ENCODE results near the gene PARD6G.

DNA sequence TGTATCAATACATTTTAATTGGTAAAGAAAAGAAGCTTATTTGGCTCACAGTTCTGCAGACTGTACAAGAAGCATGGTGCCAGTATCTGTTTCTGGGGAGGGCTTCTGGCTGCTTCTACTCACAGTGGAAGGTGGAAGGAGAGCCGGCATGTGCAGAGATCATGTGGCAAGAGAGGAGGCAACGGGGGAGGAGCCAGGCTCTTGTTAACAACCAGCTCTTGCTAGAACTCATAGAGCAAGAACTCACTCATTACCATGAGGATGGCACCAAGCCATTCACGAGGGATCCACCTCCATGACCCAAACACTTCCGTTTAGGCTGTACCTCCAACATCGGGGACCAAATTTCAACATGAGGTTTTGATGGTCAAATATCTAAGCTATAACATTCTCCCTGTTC, 7.5 kb downstream of the PARD6G start:
- TF ChIP-seq, protein P1, sequence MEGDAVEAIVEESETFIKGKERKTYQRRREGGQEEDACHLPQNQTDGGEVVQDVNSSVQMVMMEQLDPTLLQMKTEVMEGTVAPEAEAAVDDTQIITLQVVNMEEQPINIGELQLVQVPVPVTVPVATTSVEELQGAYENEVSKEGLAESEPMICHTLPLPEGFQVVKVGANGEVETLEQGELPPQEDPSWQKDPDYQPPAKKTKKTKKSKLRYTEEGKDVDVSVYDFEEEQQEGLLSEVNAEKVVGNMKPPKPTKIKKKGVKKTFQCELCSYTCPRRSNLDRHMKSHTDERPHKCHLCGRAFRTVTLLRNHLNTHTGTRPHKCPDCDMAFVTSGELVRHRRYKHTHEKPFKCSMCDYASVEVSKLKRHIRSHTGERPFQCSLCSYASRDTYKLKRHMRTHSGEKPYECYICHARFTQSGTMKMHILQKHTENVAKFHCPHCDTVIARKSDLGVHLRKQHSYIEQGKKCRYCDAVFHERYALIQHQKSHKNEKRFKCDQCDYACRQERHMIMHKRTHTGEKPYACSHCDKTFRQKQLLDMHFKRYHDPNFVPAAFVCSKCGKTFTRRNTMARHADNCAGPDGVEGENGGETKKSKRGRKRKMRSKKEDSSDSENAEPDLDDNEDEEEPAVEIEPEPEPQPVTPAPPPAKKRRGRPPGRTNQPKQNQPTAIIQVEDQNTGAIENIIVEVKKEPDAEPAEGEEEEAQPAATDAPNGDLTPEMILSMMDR (IDR thresholded peaks at IDR 0.05 in 2 of 3, conservative IDR thresholded peaks at IDR 0.05 in 1 of 3; ENCODE audit: control insufficient read depth in 2 of 3, extremely low read depth in 1 of 3, insufficient read depth in 1 of 3, low read depth in 3 of 3, low read length in 3 of 3): no peak
- TF ChIP-seq TAF1 (IDR thresholded peaks at IDR 0.05; ENCODE audit: borderline replicate concordance, low read depth, low read length) (no peak), GABPA (IDR thresholded peaks at IDR 0.05; ENCODE audit: low read depth) (no peak), SREBF2 (IDR thresholded peaks at IDR 0.05; ENCODE audit: low read length) (no peak), JUND (IDR thresholded peaks at IDR 0.05; ENCODE audit: low read depth, low read length) (no peak), NR2C2 (IDR thresholded peaks at IDR 0.05; ENCODE audit: borderline replicate concordance, control insufficient read depth, insufficient read length, low read depth) (no peak), EP300 (IDR thresholded peaks at IDR 0.05; ENCODE audit: borderline replicate concordance in 1 of 2, control insufficient read depth in 1 of 2, low read depth in 2 of 2, low read length in 2 of 2) (no peak), MYC (IDR thresholded peaks at IDR 0.05; ENCODE audit: insufficient read depth, insufficient read length, insufficient replicate concordance, low read length, severe bottlenecking) (no peak)
- TF ChIP-seq, protein P2, sequence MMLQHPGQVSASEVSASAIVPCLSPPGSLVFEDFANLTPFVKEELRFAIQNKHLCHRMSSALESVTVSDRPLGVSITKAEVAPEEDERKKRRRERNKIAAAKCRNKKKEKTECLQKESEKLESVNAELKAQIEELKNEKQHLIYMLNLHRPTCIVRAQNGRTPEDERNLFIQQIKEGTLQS (IDR thresholded peaks at IDR 0.05; ENCODE audit: borderline replicate concordance, extremely low read depth, low read depth, low read length): no peak
- TF ChIP-seq, protein P3, sequence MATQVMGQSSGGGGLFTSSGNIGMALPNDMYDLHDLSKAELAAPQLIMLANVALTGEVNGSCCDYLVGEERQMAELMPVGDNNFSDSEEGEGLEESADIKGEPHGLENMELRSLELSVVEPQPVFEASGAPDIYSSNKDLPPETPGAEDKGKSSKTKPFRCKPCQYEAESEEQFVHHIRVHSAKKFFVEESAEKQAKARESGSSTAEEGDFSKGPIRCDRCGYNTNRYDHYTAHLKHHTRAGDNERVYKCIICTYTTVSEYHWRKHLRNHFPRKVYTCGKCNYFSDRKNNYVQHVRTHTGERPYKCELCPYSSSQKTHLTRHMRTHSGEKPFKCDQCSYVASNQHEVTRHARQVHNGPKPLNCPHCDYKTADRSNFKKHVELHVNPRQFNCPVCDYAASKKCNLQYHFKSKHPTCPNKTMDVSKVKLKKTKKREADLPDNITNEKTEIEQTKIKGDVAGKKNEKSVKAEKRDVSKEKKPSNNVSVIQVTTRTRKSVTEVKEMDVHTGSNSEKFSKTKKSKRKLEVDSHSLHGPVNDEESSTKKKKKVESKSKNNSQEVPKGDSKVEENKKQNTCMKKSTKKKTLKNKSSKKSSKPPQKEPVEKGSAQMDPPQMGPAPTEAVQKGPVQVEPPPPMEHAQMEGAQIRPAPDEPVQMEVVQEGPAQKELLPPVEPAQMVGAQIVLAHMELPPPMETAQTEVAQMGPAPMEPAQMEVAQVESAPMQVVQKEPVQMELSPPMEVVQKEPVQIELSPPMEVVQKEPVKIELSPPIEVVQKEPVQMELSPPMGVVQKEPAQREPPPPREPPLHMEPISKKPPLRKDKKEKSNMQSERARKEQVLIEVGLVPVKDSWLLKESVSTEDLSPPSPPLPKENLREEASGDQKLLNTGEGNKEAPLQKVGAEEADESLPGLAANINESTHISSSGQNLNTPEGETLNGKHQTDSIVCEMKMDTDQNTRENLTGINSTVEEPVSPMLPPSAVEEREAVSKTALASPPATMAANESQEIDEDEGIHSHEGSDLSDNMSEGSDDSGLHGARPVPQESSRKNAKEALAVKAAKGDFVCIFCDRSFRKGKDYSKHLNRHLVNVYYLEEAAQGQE (IDR thresholded peaks at IDR 0.05; ENCODE audit: low read depth, low read length): no peak
- TF ChIP-seq, protein P4, sequence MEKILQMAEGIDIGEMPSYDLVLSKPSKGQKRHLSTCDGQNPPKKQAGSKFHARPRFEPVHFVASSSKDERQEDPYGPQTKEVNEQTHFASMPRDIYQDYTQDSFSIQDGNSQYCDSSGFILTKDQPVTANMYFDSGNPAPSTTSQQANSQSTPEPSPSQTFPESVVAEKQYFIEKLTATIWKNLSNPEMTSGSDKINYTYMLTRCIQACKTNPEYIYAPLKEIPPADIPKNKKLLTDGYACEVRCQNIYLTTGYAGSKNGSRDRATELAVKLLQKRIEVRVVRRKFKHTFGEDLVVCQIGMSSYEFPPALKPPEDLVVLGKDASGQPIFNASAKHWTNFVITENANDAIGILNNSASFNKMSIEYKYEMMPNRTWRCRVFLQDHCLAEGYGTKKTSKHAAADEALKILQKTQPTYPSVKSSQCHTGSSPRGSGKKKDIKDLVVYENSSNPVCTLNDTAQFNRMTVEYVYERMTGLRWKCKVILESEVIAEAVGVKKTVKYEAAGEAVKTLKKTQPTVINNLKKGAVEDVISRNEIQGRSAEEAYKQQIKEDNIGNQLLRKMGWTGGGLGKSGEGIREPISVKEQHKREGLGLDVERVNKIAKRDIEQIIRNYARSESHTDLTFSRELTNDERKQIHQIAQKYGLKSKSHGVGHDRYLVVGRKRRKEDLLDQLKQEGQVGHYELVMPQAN (conservative IDR thresholded peaks at IDR 0.05): no peak

Data from GM12878 (cell line).